AG10803 (cell line): ENCODE measurements around the gene FGFBP3.

Experiments used
- DNase-seq: peaks from one replicate; pipeline ENCODE4 v3.0.0; 2010; ENCODE audit warnings: low read depth
- H3K4me3 ChIP-seq: 2 replicates; pipeline ENCODE4 v1.5.1; 2011; ENCODE audit warnings: mild to moderate bottlenecking, low read length, control low read depth
- CTCF ChIP-seq: conservative IDR thresholded peaks from 2 replicates; pipeline ENCODE4 v1.5.1; 2011; ENCODE audit warnings: mild to moderate bottlenecking, low read length, control low read depth, inconsistent platforms

The FGFBP3 gene

GRCh38 chr10:91909117-91909677, at the start of gene FGFBP3:
FGFBP3 (minus strand) TSS chr10:91909486; CDS start chr10:91908969, 517 bp downstream.
- H3K4me3 ChIP-seq: peak within 1 kb of the TSS; percentile 78
- TF ChIP-seq CTCF: no peak
- DNase-seq: peak; percentile 26

GRCh38 chr10:91957091-91957490, 47.8 kb upstream of the FGFBP3 start:
- DNase-seq: no peak
- no peak overlapping the region for H3K4me3 ChIP-seq
- TF ChIP-seq CTCF: no peak

GRCh38 chr10:91955114-91955513, 45.8 kb upstream of the FGFBP3 start:
- TF ChIP-seq CTCF: no peak
- DNase-seq: no peak

GRCh38 chr10:91953600-91954160, 44.4 kb upstream of the FGFBP3 start:
- TF ChIP-seq CTCF: no peak
- H3K4me3 ChIP-seq: no peak overlapping the region
- DNase-seq: no peak

More at GRCh38 chr10:91955114-91955513, 45.8 kb upstream of the FGFBP3 start:
- no peak overlapping the region for H3K4me3 ChIP-seq

- H3K4me3 ChIP-seq: no peak overlapping the region
Observed at GRCh38 chr10:91944880-91945630, 35.8 kb upstream of the FGFBP3 start.

GRCh38 chr10:91941426-91941825, 32.1 kb upstream of the FGFBP3 start:
- no peak overlapping the region for H3K4me3 ChIP-seq
- TF ChIP-seq CTCF: no peak
- peak; percentile 2 for DNase-seq

More at GRCh38 chr10:91944880-91945630, 35.8 kb upstream of the FGFBP3 start:
- peak; percentile 59 for DNase-seq
- TF ChIP-seq CTCF: no peak
